ENCODE data around the gene MGAT5.

Gene MGAT5

DNA sequence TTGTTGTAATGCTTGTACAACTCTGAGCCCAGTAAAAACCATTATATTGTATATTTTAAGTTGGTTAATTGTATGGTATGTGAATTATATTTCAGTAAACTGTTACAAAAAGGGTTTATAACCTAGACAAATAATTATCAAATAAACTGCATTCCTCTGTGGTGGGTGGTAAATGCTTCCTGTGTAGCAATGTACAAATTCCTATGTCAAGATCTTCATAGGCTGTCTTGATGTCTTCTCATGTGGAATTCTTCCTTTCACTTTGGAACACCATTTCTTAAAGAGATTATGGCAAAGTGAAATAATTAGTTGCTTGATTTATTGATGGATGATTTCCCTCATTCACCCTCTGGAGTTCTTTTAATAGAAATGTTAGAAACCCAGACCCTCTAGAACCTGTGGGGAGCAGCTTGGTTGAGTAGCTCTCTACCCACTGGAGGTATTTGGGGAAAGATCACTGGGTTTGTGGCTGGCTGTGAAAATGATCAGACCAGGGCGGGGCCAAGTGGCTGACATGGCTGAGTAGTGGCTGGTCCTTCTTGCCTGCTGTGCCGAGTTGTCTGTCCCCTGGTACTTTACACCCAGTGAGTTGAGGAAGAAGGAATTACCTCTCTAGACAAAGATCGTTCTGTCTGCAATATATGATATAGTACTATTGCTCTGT lies 22.4 kb upstream of the MGAT5 start:
- ChIA-PET POLR2A (no interaction called here), CTCF (interaction anchor here (1.0 to 2.6 kb wide), 3 partner anchors 12 to 347 kb away, joined by 6 to 9 read pairs (median 7); no protein-coding TSS in a partner anchor)
- no peak overlapping the region for H3K27ac ChIP-seq (ENCODE audit: extremely low read depth, low read depth, low read length)
- no peaks in the 10 kb centered on the region for H3K36me3 ChIP-seq (ENCODE audit: control insufficient read depth in 2 of 2, insufficient read depth in 1 of 2, low read length in 2 of 2)
- H3K9me3 ChIP-seq (ENCODE audit: control insufficient read depth, insufficient read depth, low read depth, low read length), result no peaks in the 10 kb centered on the region
- no peaks in the 10 kb centered on the region for H3K4me1 ChIP-seq (ENCODE audit: control insufficient read depth, insufficient read depth, low read length)
- no peak overlapping the region for H3K4me3 ChIP-seq (ENCODE audit: low read depth, low read length)
- TF ChIP-seq ZNF843 (tag by site-specific recombination; IDR thresholded peaks at IDR 0.05) (no peak), ZNF514 (tag by site-specific recombination; IDR thresholded peaks at IDR 0.05) (no peak), ZNF548 (tag by site-specific recombination; IDR thresholded peaks at IDR 0.05) (no peak), ZNF404 (tag by site-specific recombination; IDR thresholded peaks at IDR 0.05) (no peak)

GRCh38 chr2:134231965-134232340 lies 21.9 kb upstream of the MGAT5 start:
- TF ChIP-seq ZNF521 (tag by site-specific recombination; IDR thresholded peaks at IDR 0.05), result no peak
- TF ChIP-seq EGR2 (tag by site-specific recombination; IDR thresholded peaks at IDR 0.05; ENCODE audit: low read depth), result no peak
- TF ChIP-seq SP7 (tag by site-specific recombination; IDR thresholded peaks at IDR 0.05), result no peak
- no peak for TF ChIP-seq GLIS1 (tag by site-specific recombination; IDR thresholded peaks at IDR 0.05)
- TF ChIP-seq HOXC10 (CRISPR knock-in tag; IDR thresholded peaks at IDR 0.05), result no peak
- TF ChIP-seq ZNF214 (tag by site-specific recombination; IDR thresholded peaks at IDR 0.05; ENCODE audit: borderline replicate concordance), result no peak
- no peak for TF ChIP-seq ZNF416 (tag by site-specific recombination; IDR thresholded peaks at IDR 0.05)
- Histone ChIP-seq H3K27ac (ENCODE audit: extremely low read depth, low read depth, low read length) (no peak overlapping the region), H3K9me3 (ENCODE audit: control insufficient read depth, insufficient read depth, low read depth, low read length) (no peaks in the 10 kb centered on the region), H3K36me3 (ENCODE audit: control insufficient read depth in 2 of 2, insufficient read depth in 1 of 2, low read length in 2 of 2) (no peaks in the 10 kb centered on the region), H3K4me1 (ENCODE audit: control insufficient read depth, insufficient read depth, low read length) (no peaks in the 10 kb centered on the region), H3K4me3 (ENCODE audit: low read depth, low read length) (no peak overlapping the region)
- ChIA-PET CTCF (interaction anchor here (1.0 to 2.6 kb wide), 2 partner anchors 11 to 13 kb away, joined by 7 to 9 read pairs; no protein-coding TSS in a partner anchor), POLR2A (no interaction called here)

- Histone ChIP-seq H3K27ac (ENCODE audit: extremely low read depth, low read depth, low read length) (no peak overlapping the region), H3K4me3 (ENCODE audit: low read depth, low read length) (no peak overlapping the region), H3K4me1 (ENCODE audit: control insufficient read depth, insufficient read depth, low read length) (no peaks in the 10 kb centered on the region), H3K36me3 (ENCODE audit: control insufficient read depth in 2 of 2, insufficient read depth in 1 of 2, low read length in 2 of 2) (no peaks in the 10 kb centered on the region), H3K9me3 (ENCODE audit: control insufficient read depth, insufficient read depth, low read depth, low read length) (no peaks in the 10 kb centered on the region)
- ChIA-PET CTCF (interaction anchor here (0.5 to 2.6 kb wide), 2 partner anchors 13 to 346 kb away, joined by 3 to 9 read pairs; no protein-coding TSS in a partner anchor), POLR2A (no interaction called here)
- TF ChIP-seq ZFP3 (tag by site-specific recombination; IDR thresholded peaks at IDR 0.05; ENCODE audit: low read depth) (no peak), ZNF658 (tag by site-specific recombination; IDR thresholded peaks at IDR 0.05) (no peak), ZNF600 (tag by site-specific recombination; IDR thresholded peaks at IDR 0.05) (no peak), HIC1 (tag by site-specific recombination; IDR thresholded peaks at IDR 0.05) (no peak), ZNF548 (tag by site-specific recombination; IDR thresholded peaks at IDR 0.05) (no peak), ZNF121 (tag by site-specific recombination; IDR thresholded peaks at IDR 0.05) (no peak), ZNF558 (tag by site-specific recombination; IDR thresholded peaks at IDR 0.05) (no peak), HOXC10 (CRISPR knock-in tag; IDR thresholded peaks at IDR 0.05) (no peak), ZNF112 (tag by site-specific recombination; IDR thresholded peaks at IDR 0.05) (no peak), TCF7L2 (IDR thresholded peaks at IDR 0.05; ENCODE audit: borderline replicate concordance, low read depth, low read length) (no peak), ZFHX2 (tag by site-specific recombination; conservative IDR thresholded peaks at IDR 0.05) (no peak), GLI2 (tag by site-specific recombination; IDR thresholded peaks at IDR 0.05; ENCODE audit: borderline replicate concordance, low read depth) (no peak), ZNF341 (tag by site-specific recombination; IDR thresholded peaks at IDR 0.05; ENCODE audit: low read depth) (no peak), ZNF660 (tag by site-specific recombination; IDR thresholded peaks at IDR 0.05) (no peak)
- TF ChIP-seq, protein P1, sequence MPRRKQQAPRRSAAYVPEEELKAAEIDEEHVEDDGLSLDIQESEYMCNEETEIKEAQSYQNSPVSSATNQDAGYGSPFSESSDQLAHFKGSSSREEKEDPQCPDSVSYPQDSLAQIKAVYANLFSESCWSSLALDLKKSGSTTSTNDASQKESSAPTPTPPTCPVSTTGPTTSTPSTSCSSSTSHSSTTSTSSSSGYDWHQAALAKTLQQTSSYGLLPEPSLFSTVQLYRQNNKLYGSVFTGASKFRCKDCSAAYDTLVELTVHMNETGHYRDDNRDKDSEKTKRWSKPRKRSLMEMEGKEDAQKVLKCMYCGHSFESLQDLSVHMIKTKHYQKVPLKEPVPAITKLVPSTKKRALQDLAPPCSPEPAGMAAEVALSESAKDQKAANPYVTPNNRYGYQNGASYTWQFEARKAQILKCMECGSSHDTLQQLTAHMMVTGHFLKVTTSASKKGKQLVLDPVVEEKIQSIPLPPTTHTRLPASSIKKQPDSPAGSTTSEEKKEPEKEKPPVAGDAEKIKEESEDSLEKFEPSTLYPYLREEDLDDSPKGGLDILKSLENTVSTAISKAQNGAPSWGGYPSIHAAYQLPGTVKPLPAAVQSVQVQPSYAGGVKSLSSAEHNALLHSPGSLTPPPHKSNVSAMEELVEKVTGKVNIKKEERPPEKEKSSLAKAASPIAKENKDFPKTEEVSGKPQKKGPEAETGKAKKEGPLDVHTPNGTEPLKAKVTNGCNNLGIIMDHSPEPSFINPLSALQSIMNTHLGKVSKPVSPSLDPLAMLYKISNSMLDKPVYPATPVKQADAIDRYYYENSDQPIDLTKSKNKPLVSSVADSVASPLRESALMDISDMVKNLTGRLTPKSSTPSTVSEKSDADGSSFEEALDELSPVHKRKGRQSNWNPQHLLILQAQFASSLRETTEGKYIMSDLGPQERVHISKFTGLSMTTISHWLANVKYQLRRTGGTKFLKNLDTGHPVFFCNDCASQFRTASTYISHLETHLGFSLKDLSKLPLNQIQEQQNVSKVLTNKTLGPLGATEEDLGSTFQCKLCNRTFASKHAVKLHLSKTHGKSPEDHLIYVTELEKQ (tag by site-specific recombination; IDR thresholded peaks at IDR 0.05; ENCODE audit: borderline replicate concordance), result no peak
- TF ChIP-seq, protein P2, sequence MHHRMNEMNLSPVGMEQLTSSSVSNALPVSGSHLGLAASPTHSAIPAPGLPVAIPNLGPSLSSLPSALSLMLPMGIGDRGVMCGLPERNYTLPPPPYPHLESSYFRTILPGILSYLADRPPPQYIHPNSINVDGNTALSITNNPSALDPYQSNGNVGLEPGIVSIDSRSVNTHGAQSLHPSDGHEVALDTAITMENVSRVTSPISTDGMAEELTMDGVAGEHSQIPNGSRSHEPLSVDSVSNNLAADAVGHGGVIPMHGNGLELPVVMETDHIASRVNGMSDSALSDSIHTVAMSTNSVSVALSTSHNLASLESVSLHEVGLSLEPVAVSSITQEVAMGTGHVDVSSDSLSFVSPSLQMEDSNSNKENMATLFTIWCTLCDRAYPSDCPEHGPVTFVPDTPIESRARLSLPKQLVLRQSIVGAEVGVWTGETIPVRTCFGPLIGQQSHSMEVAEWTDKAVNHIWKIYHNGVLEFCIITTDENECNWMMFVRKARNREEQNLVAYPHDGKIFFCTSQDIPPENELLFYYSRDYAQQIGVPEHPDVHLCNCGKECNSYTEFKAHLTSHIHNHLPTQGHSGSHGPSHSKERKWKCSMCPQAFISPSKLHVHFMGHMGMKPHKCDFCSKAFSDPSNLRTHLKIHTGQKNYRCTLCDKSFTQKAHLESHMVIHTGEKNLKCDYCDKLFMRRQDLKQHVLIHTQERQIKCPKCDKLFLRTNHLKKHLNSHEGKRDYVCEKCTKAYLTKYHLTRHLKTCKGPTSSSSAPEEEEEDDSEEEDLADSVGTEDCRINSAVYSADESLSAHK (tag by site-specific recombination; IDR thresholded peaks at IDR 0.05), result no peak
These were observed 21.4 kb upstream of the MGAT5 start for GRCh38 chr2:134232461-134232860.
